ENCODE results near the gene SLC7A7. TPM values are rescaled to one million over a fixed set of nuclear protein-coding genes. Genes with fewer than 3 reads are reported as not detected.

SLC7A7 gene
- total RNA-seq, 1 donor from 2014 or later, result 4.6 TPM

DNA sequence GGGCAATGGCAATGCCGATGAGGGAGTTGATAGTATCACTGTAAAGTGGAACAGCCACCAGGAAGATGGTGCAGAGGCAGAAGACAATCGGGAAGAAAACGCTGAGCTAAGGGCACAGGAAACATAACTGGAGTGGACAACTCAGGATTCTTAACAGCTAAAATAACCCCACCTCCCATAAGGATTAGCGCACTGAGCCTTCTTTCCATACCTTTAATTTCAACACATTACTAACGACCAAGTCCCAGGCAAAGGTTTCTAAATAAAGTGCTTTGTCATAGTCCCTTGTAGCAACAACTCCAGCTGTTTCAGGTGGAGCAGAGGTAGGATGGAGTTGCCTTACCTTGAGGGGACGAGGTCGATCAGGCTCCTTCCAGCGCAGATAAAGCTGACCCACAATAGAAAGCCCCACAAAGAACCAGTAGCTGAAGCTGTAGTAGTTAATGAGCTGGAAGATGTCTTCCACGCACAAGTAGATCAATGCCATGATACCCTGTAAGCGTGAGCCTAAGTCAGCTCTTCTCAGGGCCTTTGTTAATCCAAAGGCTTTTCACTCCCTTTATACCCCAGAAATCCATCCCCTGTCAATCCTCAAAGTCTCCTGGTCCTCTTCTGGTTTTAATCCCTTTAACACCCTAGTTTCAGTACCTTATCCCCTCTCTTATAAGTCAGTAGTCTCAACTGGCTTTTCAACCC, 41.1 kb downstream of the SLC7A7 start:
- intact Hi-C loops (cut with micrococcal nuclease), result no loop called here
- Histone ChIP-seq H3K9me3 (replicated peaks) (no peaks in the 10 kb centered on the region), H3K36me3 (peaks cover 49% of the 10 kb centered on the region), H3K27me3 (ENCODE audit: low read depth) (no peaks in the 10 kb centered on the region), H3K4me1 (peaks cover 9% of the 10 kb centered on the region), H3K27ac (replicated peaks) (peak overlapping the region; percentile 3), H3K4me3 (no peak overlapping the region)
- TF ChIP-seq, protein P1, sequence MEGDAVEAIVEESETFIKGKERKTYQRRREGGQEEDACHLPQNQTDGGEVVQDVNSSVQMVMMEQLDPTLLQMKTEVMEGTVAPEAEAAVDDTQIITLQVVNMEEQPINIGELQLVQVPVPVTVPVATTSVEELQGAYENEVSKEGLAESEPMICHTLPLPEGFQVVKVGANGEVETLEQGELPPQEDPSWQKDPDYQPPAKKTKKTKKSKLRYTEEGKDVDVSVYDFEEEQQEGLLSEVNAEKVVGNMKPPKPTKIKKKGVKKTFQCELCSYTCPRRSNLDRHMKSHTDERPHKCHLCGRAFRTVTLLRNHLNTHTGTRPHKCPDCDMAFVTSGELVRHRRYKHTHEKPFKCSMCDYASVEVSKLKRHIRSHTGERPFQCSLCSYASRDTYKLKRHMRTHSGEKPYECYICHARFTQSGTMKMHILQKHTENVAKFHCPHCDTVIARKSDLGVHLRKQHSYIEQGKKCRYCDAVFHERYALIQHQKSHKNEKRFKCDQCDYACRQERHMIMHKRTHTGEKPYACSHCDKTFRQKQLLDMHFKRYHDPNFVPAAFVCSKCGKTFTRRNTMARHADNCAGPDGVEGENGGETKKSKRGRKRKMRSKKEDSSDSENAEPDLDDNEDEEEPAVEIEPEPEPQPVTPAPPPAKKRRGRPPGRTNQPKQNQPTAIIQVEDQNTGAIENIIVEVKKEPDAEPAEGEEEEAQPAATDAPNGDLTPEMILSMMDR (IDR thresholded peaks at IDR 0.05; ENCODE audit: borderline replicate concordance), result no peak
- DNase-seq, result no peak

DNA sequence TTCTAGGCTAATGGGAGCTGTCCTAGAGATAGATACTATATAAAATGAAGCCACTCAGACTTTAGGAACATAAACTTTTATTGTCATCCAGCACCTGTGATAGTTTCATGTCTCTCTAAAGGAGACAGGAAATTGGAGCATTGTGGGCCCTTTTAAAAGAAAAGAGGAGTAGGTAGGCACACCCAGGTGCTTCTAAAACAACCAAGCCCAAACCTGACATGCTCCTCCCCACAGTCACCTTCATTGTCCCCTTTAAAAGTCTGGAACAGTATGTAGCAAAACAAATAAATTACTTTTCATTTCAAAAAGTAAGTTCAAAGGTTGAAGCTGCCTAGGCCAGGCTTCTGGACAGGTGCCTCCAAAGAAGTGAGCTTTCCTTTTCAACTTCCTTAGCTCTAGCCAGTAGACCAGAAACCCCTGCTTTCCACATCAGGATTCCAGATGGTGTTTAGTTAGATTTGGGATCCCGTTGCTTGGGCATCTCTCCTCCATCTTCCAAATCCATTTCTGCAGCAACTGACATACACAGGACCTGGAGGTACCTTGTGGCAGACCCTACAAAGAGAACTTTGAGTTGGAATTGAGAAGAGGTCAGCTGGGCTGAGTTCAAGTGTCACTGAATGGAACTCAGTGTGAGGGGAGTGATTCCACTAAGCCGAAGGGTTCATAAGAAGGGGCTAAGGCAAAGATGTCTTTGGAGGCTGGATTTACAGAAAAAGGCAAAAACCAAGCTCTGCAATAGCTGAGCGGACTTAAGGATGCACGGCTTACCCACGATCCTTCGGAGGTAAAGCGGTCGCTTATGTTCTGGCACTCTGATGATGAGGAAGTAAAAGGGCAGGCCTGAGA, 41.8 kb downstream of the SLC7A7 start:
- Histone ChIP-seq H3K27ac (replicated peaks) (no peak overlapping the region), H3K27me3 (ENCODE audit: low read depth) (no peaks in the 10 kb centered on the region), H3K9me3 (replicated peaks) (no peaks in the 10 kb centered on the region), H3K4me1 (peaks cover 13% of the 10 kb centered on the region), H3K4me3 (no peak overlapping the region), H3K36me3 (peaks cover 56% of the 10 kb centered on the region)
- DNase-seq, result no peak
- TF ChIP-seq, protein P1 (IDR thresholded peaks at IDR 0.05; ENCODE audit: borderline replicate concordance), result no peak
- intact Hi-C loops (cut with micrococcal nuclease), result no loop called here

DNA sequence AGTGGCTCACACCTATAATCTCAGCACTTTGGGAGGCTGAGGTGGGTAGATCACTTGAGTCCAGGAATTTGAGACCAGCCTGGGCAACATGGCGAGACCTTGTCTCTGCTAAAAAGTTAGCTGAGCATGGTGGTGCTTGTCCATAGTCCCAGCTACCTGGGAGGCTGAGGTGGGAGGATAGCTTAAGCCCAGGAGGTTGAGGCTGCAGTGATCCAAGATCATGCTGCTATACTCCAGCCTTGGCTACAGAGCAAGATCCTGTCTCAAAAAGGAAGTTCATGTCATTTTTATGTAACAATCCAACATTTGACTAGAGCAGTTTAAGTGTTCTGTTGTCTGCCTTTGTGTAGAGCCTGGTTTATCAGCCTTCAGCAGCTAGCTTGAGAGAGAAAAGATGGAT, 42.5 kb downstream of the SLC7A7 start:
- intact Hi-C loops (cut with micrococcal nuclease), result no loop called here
- TF ChIP-seq, protein P1 (IDR thresholded peaks at IDR 0.05; ENCODE audit: borderline replicate concordance), result no peak
- Histone ChIP-seq H3K27ac (replicated peaks) (no peak overlapping the region), H3K4me1 (peaks cover 15% of the 10 kb centered on the region), H3K4me3 (no peak overlapping the region), H3K27me3 (ENCODE audit: low read depth) (no peaks in the 10 kb centered on the region), H3K9me3 (replicated peaks) (no peaks in the 10 kb centered on the region), H3K36me3 (peaks cover 59% of the 10 kb centered on the region)
- DNase-seq, result no peak

DNA sequence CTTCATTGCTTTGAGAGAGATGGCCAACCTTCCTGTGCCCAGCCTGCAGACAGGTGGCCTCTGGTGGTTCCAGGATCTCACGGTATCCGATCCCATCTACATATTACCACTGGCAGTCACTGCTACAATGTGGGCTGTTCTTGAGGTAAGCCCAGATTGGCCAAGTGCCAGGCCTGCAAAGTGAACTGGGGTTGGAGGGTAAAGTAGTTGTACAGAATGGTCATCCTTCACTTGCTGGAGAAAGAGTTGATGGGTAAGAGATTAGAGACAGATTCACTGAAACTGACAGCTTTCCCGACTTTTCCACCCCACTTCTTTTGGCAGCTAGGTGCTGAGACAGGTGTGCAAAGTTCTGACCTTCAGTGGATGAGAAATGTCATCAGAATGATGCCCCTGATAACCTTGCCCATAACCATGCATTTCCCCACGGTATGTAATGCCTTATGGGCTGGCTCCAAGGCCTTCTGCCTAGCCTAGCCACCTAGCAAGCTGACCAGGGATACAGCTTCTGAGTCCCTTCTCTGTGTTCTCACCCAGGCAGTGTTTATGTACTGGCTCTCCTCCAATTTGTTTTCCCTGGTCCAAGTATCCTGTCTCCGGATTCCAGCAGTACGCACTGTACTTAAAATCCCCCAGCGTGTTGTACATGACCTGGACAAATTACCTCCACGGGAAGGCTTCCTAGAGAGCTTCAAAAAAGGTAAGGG, 44.6 kb downstream of the SLC7A7 start:
- DNase-seq, result no peak
- peaks cover 33% of the 10 kb centered on the region for H3K4me1 ChIP-seq
- TF ChIP-seq, protein P1 (IDR thresholded peaks at IDR 0.05; ENCODE audit: borderline replicate concordance), result no peak
- intact Hi-C loops (cut with micrococcal nuclease), result no loop called here
- H3K9me3 ChIP-seq (replicated peaks), result no peaks in the 10 kb centered on the region
- no peak overlapping the region for H3K4me3 ChIP-seq
- peaks cover 59% of the 10 kb centered on the region for H3K36me3 ChIP-seq
- H3K27ac ChIP-seq (replicated peaks), result no peak overlapping the region
- H3K27me3 ChIP-seq (ENCODE audit: low read depth), result no peaks in the 10 kb centered on the region

DNA sequence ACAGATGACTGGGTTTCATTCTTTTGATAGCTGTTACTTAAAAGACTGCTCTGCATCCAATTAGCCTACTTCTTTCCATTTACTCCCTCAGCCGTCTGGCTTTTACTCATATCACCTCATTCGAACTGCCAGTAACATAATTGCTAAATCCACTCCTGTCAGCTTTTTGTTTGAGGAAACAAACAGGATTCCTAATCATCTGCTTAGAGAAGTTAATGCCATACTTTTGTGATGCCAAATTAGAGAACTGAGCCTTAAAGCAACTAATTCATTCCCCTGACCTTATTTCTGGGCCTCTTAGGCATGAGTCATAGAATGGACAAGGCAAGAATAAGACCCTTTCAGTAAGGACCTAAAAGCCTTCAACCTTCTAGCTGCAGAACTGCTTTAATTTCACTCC, 45.9 kb downstream of the SLC7A7 start:
- Histone ChIP-seq H3K36me3 (peaks cover 59% of the 10 kb centered on the region), H3K27ac (replicated peaks) (no peak overlapping the region), H3K9me3 (replicated peaks) (no peaks in the 10 kb centered on the region), H3K27me3 (ENCODE audit: low read depth) (no peaks in the 10 kb centered on the region), H3K4me3 (no peak overlapping the region), H3K4me1 (peaks cover 45% of the 10 kb centered on the region)
- TF ChIP-seq, protein P1 (IDR thresholded peaks at IDR 0.05; ENCODE audit: borderline replicate concordance), result no peak
- intact Hi-C loops (cut with micrococcal nuclease), result no loop called here
- no peak for DNase-seq
